ENCODE results near the gene GVQW3.

DNA sequence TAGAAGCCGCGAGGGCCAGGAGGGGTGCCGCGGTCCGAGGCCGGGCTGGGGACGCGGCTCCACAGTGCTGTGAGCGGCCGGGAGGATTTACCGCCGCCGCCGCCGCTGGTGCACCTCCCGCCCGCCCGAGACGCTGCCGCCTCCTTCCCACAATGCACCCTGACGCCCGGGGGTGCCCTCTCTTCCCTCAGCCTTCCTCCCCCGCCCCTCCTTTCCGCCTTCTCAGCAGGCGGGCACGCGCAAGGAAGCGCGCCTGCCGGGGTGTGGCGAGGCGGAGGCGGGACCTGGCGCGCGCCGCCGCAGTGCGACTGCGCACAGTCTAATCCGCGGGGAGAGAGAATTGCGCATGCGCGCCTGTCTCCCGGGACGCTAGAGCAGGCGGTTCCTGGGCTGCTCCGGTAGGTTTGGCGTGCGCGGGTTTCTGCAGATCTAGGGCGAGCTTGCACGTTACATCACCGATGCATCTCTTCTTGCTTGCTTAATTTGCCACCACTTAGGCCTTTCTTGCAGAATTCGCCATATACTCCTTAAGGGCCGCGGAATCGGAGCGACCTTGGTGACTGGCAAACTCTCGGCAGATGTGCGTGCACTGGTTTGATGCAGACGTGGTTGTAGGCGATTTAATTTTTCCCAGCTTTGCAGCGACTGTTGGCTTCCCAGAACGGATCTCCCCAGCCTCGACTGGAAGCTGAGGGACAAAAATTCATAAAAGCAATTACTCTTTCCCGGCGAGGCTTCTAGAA, at the start of gene GVQW3, which contains the start of gene THAP12:
- TF ChIP-seq, protein P1, sequence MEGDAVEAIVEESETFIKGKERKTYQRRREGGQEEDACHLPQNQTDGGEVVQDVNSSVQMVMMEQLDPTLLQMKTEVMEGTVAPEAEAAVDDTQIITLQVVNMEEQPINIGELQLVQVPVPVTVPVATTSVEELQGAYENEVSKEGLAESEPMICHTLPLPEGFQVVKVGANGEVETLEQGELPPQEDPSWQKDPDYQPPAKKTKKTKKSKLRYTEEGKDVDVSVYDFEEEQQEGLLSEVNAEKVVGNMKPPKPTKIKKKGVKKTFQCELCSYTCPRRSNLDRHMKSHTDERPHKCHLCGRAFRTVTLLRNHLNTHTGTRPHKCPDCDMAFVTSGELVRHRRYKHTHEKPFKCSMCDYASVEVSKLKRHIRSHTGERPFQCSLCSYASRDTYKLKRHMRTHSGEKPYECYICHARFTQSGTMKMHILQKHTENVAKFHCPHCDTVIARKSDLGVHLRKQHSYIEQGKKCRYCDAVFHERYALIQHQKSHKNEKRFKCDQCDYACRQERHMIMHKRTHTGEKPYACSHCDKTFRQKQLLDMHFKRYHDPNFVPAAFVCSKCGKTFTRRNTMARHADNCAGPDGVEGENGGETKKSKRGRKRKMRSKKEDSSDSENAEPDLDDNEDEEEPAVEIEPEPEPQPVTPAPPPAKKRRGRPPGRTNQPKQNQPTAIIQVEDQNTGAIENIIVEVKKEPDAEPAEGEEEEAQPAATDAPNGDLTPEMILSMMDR (IDR thresholded peaks at IDR 0.05) = peak in 1 of 4 experiments; percentile 27
- TF ChIP-seq POLR2A (IDR thresholded peaks at IDR 0.05) = peak; percentile 84
